Measurements from ENCODE around the gene ANKLE1. TPM values are rescaled to one million over a fixed set of nuclear protein-coding genes. Genes with fewer than 3 reads are reported as not detected.

Gene ANKLE1
- total RNA-seq, 1 experiment from 2014 or later: 16.5 TPM

GRCh38 chr19:17311455-17312188 lies 29.9 kb downstream of the ANKLE1 start:
- peak overlapping the region in 2 of 3 experiments; percentile 33 to 87; a peak in 5 of 7 replicates for H3K27ac Mint-ChIP-seq

More at GRCh38 chr19:17311455-17312188, 29.9 kb downstream of the ANKLE1 start:
- peaks cover 6% of the 10 kb centered on the region for H3K23me2 ChIP-seq (ENCODE audit: insufficient read length, low read depth, low read length, poor library complexity, severe bottlenecking)
- no peak overlapping the region for H2AFZ ChIP-seq (ENCODE audit: low read length)
- H3K9me3 ChIP-seq (ENCODE audit: control insufficient read depth, low read depth, low read length): no peaks in the 10 kb centered on the region
- no peak overlapping the region for H3K56ac ChIP-seq (ENCODE audit: insufficient read length, low read depth, low read length)
- H2BK15ac ChIP-seq (ENCODE audit: low read depth, low read length): no peak overlapping the region
- H3K4me3 Mint-ChIP-seq: peak overlapping the region; percentile 51 to 52; a peak in 4 of 5 replicates
- H3K27me3 Mint-ChIP-seq (ENCODE audit: low read depth): no peaks in the 10 kb centered on the region
- H4K91ac ChIP-seq (ENCODE audit: insufficient read length, low read depth, low read length): no peak overlapping the region
- H3K14ac ChIP-seq (ENCODE audit: insufficient read depth, low read length): no peak overlapping the region
- WGBS (ENCODE audit: extremely low coverage, insufficient read length, low lambda C conversion rate): no CpG with 5 or more reads among the region's 11 CpGs
- H3K4me1 ChIP-seq (ENCODE audit: insufficient read depth, low read length): no peaks in the 10 kb centered on the region
- no peak overlapping the region for H4K8ac ChIP-seq (replicated peaks; ENCODE audit: insufficient read length, low read depth, low read length)
- H3K79me1 ChIP-seq (ENCODE audit: insufficient read depth, low read depth, low read length, poor library complexity, severe bottlenecking): peaks cover 6% of the 10 kb centered on the region
- H2BK20ac ChIP-seq (ENCODE audit: low read depth, low read length, poor library complexity, severe bottlenecking): no peak overlapping the region
- peaks cover 14 to 35% (median 31%) of the 10 kb centered on the region in 3 experiments; a peak in 6 of 7 replicates for H3K36me3 Mint-ChIP-seq (ENCODE audit: insufficient read depth in 1 of 3, low read depth in 3 of 3)
- no peak overlapping the region for H3T11ph ChIP-seq (ENCODE audit: low read length)
- peaks cover 7% of the 10 kb centered on the region; the same call in 1 of the 2 replicates for H3K79me2 ChIP-seq (ENCODE audit: insufficient read depth, low read length)
- peaks cover 16 to 18% of the 10 kb centered on the region in 2 experiments for H3K4me1 Mint-ChIP-seq
- H3K9me3 Mint-ChIP-seq: no peaks in the 10 kb centered on the region
- no peak overlapping the region for H2BK120ac ChIP-seq (ENCODE audit: low read depth, low read length, poor library complexity, severe bottlenecking)
- no peak overlapping the region for H3K9ac ChIP-seq (ENCODE audit: extremely low read depth, insufficient read length, low read length)
- H3K4me2 ChIP-seq (ENCODE audit: insufficient read depth, insufficient read length, low read length): no peak overlapping the region
- no peak for DNase-seq
- H3K23ac ChIP-seq (ENCODE audit: insufficient read length, low read depth, low read length): no peak overlapping the region
- TF ChIP-seq CTCF (conservative IDR thresholded peaks at IDR 0.05): no peak
- H4K5ac ChIP-seq (ENCODE audit: insufficient read length, low read depth, low read length): no peak overlapping the region
- no peak overlapping the region for H2BK5ac ChIP-seq (ENCODE audit: insufficient read length, low read length)
- H2BK12ac ChIP-seq (ENCODE audit: insufficient read length, low read depth, low read length): no peak overlapping the region
- H2AK5ac ChIP-seq (ENCODE audit: insufficient read length, low read length): no peak overlapping the region
- no peak overlapping the region for H3K18ac ChIP-seq (ENCODE audit: insufficient read length, low read depth, low read length)
- no peak overlapping the region for H3K27ac ChIP-seq (ENCODE audit: insufficient read length, low read depth, low read length)
- no peaks in the 10 kb centered on the region for H4K20me1 ChIP-seq (ENCODE audit: control insufficient read depth, insufficient read depth, insufficient read length)
- no peak overlapping the region for H3K4ac ChIP-seq (ENCODE audit: low read depth, low read length)
- H3K27me3 ChIP-seq (ENCODE audit: insufficient read depth, low read length): no peaks in the 10 kb centered on the region

All from H9 (cell line).